Measurements from ENCODE around the gene SLC33A1. TPM values are rescaled to one million over a fixed set of nuclear protein-coding genes. Genes with fewer than 3 reads are reported as not detected.
"Not testable (repeated sequence)": the region's sequence is repeated elsewhere in the genome, so short reads cannot be mapped to it uniquely, and the experiment has no call there.

Gene SLC33A1
- total and polyA plus RNA-seq, 8 donors = 10.1 to 39.1 (median 32.9) TPM

DNA sequence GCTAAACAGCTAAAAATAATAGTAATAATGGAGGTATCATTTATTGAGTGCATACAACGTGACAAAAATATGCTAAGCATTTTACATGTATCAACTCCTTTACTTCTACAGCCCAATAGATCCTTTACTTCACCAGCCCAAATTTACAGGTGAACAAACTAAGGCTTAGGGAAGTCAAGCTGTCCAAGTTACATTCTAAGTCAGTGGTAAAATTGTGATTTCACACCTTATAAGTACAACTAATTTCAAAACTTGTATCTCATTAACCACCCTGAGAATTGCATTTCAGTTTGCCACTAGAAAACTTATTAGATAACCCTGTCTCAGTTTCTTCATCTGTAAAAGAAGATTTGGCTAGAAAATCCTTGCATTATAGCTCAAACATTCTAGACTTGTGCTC, 10.7 kb downstream of the SLC33A1 start:
- 35 to 36% methylated on average over 1 of the region's 1 CpG for whole genome bisulfite sequencing, 2 donors
- intact Hi-C loops (cut with DNase I) = no loop called here
- FAIRE-seq = no peak
- H3K27me3 ChIP-seq = no peaks in the 10 kb centered on the region
- DNase-seq = no peak
- ATAC-seq = no peak
- H3K36me3 ChIP-seq = no peaks in the 10 kb centered on the region
- H3K4me3 ChIP-seq = no peak overlapping the region
- peaks cover 0 to 15% (median 0%) of the 10 kb centered on the region in 3 donors for H3K4me1 ChIP-seq
- H3K9me3 ChIP-seq = no peaks in the 10 kb centered on the region
- H3K27ac ChIP-seq = peak overlapping the region in 2 of 4 donors; percentile 27 to 82
- TF ChIP-seq CTCF (IDR thresholded peaks at IDR 0.05) = no peak

DNA sequence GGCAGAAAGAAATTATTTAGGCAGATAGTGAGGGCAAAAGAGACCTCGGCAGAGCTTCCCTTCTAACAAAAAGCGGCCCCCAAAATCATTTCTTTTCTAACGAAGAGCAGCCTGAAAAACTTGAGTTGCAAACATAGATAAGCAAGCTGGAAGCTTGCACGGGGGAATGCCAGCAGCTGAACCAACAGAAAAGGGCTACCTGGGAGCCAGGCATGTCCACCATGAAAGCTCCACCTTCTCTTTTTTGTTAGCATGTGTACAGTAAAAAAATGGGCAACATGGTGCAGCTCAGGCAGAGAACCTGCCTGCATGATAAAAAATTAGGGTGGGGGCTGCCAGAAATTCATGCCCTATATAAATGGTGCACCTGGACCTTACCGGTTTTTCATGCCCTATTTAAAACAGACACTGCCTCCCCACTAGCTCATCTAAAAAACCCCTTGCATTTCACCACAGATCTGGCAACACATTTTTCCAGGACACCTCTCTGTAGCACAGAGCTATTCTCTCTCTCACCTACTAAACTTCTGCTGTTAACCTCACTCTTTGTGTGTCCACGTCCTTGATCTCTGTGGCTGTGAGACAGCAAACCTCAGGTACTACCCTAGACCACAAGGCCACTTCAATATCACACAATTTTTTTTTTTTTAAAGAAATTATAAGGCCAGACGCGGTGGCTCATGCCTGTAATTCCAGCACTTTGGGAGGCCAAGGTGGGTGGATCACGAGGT, 18.7 kb downstream of the SLC33A1 start:
- no peak for TF ChIP-seq CTCF (IDR thresholded peaks at IDR 0.05)
- peak; percentile 84 to 91 (median 90) for ATAC-seq
- intact Hi-C loops (cut with DNase I) = no loop called here
- peaks cover 0 to 15% (median 0%) of the 10 kb centered on the region in 3 donors for H3K4me1 ChIP-seq
- DNase-seq = peak; percentile 65 to 90 (median 84)
- no peaks in the 10 kb centered on the region for H3K36me3 ChIP-seq
- H3K27ac ChIP-seq = peak overlapping the region in 3 of 4 donors; percentile 19 to 59 (median 53)
- peak overlapping the region in 1 of 4 donors; percentile 14 for H3K4me3 ChIP-seq
- no peaks in the 10 kb centered on the region for H3K9me3 ChIP-seq
- H3K27me3 ChIP-seq = no peaks in the 10 kb centered on the region
- no peak for FAIRE-seq
- WGBS, 2 donors = 36 to 38% methylated on average over 9 of the region's 9 CpGs

DNA sequence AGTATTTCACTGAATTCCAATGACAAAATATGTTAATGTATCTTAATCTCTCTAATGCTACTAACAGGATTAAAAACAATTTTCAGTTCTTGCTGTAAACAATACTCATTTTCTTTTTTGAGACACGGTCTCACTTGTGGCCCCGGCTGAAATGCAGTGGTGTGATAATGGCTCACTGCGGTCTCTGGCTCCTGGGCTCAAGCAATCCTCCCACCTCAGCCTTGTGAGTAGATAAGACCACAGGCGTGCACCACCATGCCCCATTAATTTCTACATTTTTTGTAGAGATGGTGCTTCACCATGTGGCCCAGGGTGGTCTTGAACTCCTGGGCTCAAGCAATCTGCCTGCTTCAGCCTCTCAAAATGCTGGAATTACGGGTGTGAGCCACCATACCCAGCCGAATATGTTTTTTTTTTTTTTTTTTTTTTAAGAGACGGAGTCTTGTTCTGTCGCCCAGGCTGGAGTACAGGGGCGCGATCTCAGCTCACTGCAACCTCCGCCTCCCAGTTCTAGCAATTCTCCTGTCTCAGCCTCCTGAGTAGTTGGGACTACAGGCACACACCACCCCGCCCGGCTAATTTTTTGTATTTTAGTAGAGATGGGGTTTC, 25.6 kb downstream of the SLC33A1 start:
- H3K27me3 ChIP-seq; H3K4me3 ChIP-seq; H3K9me3 ChIP-seq; H3K27ac ChIP-seq; DNase-seq; FAIRE-seq; ATAC-seq; intact Hi-C loops (cut with DNase I); H3K4me1 ChIP-seq: not testable (repeated sequence)
- WGBS, 2 donors = 94 to 96% methylated on average over 12 to 13 of the region's 13 CpGs
- H3K36me3 ChIP-seq = peaks cover 4 to 15% (median 8%) of the 10 kb centered on the region in 3 donors

DNA sequence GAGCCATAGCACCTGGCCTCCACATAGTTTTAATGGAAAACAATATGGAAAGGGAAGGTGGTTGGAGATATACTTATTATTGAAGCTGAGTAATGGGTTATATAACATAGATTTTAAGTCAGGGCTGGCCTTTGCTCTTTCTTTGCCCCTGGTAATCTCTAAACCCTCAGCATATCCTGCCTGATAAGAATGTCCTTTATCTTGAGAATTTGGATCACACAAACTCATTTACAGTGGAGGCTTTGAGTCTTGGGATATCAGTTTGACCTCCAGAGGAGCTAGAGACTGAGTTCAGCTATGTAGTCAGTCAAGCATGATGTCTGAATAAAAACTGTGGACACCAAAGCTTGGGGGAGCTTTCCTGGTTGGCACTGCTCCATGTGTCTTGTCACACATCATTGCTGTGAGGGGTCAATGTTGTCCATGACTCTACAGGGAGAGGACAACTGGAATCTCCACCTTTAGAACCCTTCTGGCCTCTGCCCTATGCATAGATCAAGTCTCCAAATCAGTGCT, 39.1 kb downstream of the SLC33A1 start:
- no peak for TF ChIP-seq CTCF (IDR thresholded peaks at IDR 0.05)
- intact Hi-C loops (cut with DNase I) = no loop called here

DNA sequence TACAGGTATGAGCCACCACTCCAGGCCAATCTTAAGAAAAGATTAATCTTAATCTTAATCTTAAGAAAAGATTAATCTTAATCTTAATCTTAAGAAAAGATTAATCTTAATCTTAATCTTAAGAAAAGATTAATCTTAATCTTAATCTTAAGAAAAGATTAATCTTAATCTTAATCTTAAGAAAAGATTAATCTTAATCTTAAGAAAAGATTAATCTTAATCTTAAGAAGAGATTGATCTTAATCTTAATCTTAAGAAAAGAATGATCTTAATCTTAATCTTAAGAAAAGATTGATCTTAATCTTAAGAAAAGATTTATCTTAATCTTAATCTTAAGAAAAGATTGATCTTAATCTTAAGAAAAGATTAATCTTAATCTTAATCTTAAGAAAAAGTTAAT, 41.0 kb downstream of the SLC33A1 start:
- H3K36me3 ChIP-seq; H3K4me1 ChIP-seq; ATAC-seq; H3K27ac ChIP-seq; H3K27me3 ChIP-seq; intact Hi-C loops (cut with DNase I); H3K9me3 ChIP-seq; FAIRE-seq; H3K4me3 ChIP-seq; DNase-seq: not testable (repeated sequence)

More for the DNA sequence above, 39.1 kb downstream of the SLC33A1 start:
- ATAC-seq (no peak), FAIRE-seq (no peak), DNase-seq (no peak)
- Histone ChIP-seq H3K4me3 (no peak overlapping the region), H3K4me1 (no peaks in the 10 kb centered on the region), H3K9me3 (no peaks in the 10 kb centered on the region), H3K36me3 (no peaks in the 10 kb centered on the region), H3K27me3 (no peaks in the 10 kb centered on the region), H3K27ac (no peak overlapping the region)

- Histone ChIP-seq H3K9me3 (no peaks in the 10 kb centered on the region), H3K27me3 (no peaks in the 10 kb centered on the region), H3K36me3 (no peaks in the 10 kb centered on the region), H3K27ac (no peak overlapping the region), H3K4me3 (no peak overlapping the region), H3K4me1 (peaks cover 0 to 4% (median 3%) of the 10 kb centered on the region in 3 donors)
- DNase-seq (no peak), ATAC-seq (no peak), FAIRE-seq (no peak)
- intact Hi-C loops (cut with DNase I) = loop anchor here in 1 of 3 donors (10.0 kb wide), 1 partner anchor 56 kb away; no protein-coding TSS in a partner anchor
- TF ChIP-seq CTCF (IDR thresholded peaks at IDR 0.05) = no peak
Measured at GRCh38 chr3:155809181-155809580, 45.0 kb downstream of the SLC33A1 start.

Measured in pancreas (tissue), 10 donors.